HCEC 1CT (cell line): Measurements from ENCODE around the gene IRF5.
"Not testable (repeated sequence)": the region's sequence is repeated elsewhere in the genome, so short reads cannot be mapped to it uniquely, and the experiment has no call there.

ENCODE experiments used
- DNase-seq: peaks from one replicate; pipeline ENCODE4 v3.0.0-alpha.2; 2017

IRF5 gene

GRCh38 chr7:128940494-128941322 is 3.0 kb downstream of the IRF5 start:
- DNase-seq: no peak

- DNase-seq: no peak
These were observed 3.7 kb downstream of the IRF5 start for GRCh38 chr7:128941323-128941890.

- DNase-seq: no peak
These were observed 4.3 kb downstream of the IRF5 start for GRCh38 chr7:128941946-128942526.

GRCh38 chr7:128943251-128943650 is 5.5 kb downstream of the IRF5 start:
- DNase-seq: not testable (repeated sequence)

- no peak for DNase-seq
These were observed 6.9 kb downstream of the IRF5 start for GRCh38 chr7:128944487-128945236.

- DNase-seq: no peak
These were observed 8.1 kb downstream of the IRF5 start for GRCh38 chr7:128945668-128946366.

- DNase-seq: no peak
These were observed 9.5 kb downstream of the IRF5 start for GRCh38 chr7:128946936-128947830.

GRCh38 chr7:128947854-128948253 is 10.1 kb downstream of the IRF5 start:
- DNase-seq: no peak

GRCh38 chr7:128948312-128948973 is 10.7 kb downstream of the IRF5 start:
- DNase-seq: no peak

GRCh38 chr7:128948976-128949760 is 11.4 kb downstream of the IRF5 start:
- DNase-seq: no peak

- DNase-seq: no peak
These were observed 13.6 kb downstream of the IRF5 start for GRCh38 chr7:128951296-128951695.

GRCh38 chr7:128954150-128954549 is 16.4 kb downstream of the IRF5 start:
- no peak for DNase-seq

- DNase-seq: peak; percentile 52
These were observed 17.4 kb downstream of the IRF5 start for GRCh38 chr7:128954830-128955802.

- DNase-seq: no peak
These were observed 18.3 kb downstream of the IRF5 start for GRCh38 chr7:128955981-128956380.

GRCh38 chr7:128959296-128959695 is 21.6 kb downstream of the IRF5 start:
- no peak for DNase-seq

GRCh38 chr7:128961030-128961659 is 23.4 kb downstream of the IRF5 start:
- DNase-seq: no peak

- DNase-seq: no peak
These were observed 25.2 kb downstream of the IRF5 start for GRCh38 chr7:128962899-128963298.

- peak; percentile 13 for DNase-seq
These were observed 25.6 kb downstream of the IRF5 start for GRCh38 chr7:128963327-128963757.
